ENCODE measurements around the gene CYSTM1. TPM values are rescaled to one million over a fixed set of nuclear protein-coding genes. Genes with fewer than 3 reads are reported as not detected.

Gene CYSTM1
- total and polyA plus RNA-seq, 2 of the 8 experiments (the other 6 are each of a cell fraction or from before 2014, with no cell fraction given) = 25.0 to 47.8 TPM

DNA sequence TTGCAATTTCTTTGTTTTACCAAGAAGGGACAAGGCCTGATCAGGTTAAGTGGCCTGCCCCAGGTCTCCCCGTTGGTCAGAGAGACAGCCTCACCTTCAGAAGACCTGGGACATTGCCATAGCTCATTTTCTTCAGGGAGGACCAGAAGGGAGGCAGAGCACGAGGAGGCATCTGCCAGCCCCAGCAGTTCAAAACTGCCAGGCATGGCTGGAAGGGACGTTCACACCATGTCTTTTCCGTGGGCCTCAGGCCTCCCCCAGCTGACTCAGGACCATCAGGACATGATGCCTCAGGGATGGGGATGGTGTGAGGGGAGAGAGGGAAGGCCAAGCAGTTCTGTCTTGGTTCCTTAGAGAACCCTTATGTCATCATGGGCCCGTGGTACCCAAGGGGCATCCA lies 32.7 kb upstream of the CYSTM1 start:
- ChIA-PET CTCF (ENCODE audit: partially characterized antibody) (interaction anchor here (0.8 to 9.9 kb wide), 9 partner anchors 7 to 176 kb away, joined by 3 to 118 read pairs (median 8); partner anchors contain the start of gene PURA), POLR2A (ENCODE audit: partially characterized antibody) (no interaction called here)
- DNase-seq (ENCODE audit: low read depth in 1 of 2, low spot score in 2 of 2) (peak in 1 of 2 experiments; percentile 22), FAIRE-seq (no peak)
- Histone ChIP-seq H3K79me2 (ENCODE audit: control insufficient read depth in 1 of 2, insufficient read depth in 2 of 2, low read length in 2 of 2) (no peaks in the 10 kb centered on the region), H3K9me3 (ENCODE audit: insufficient read depth in 2 of 2, low read depth in 1 of 2, low read length in 1 of 2) (no peaks in the 10 kb centered on the region), H3K18ac (ENCODE audit: extremely low read depth, low read length) (no peak overlapping the region), H2BK12ac (ENCODE audit: low read depth, low read length) (no peak overlapping the region), H3K27ac (ENCODE audit: low read depth, low read length) (no peak overlapping the region), H4K8ac (ENCODE audit: extremely low read depth, insufficient read depth, low read length) (no peak overlapping the region), H3K36me3 (ENCODE audit: control insufficient read depth in 2 of 4, insufficient read depth in 4 of 4, low read length in 3 of 4) (no peaks in the 10 kb centered on the region), H3K79me1 (ENCODE audit: low read depth, low read length) (no peaks in the 10 kb centered on the region), H3K9ac (replicated peaks in 1 of 4; ENCODE audit: extremely low read depth in 1 of 4, low read depth in 3 of 4, low read length in 3 of 4) (no peak overlapping the region), H3K56ac (replicated peaks; ENCODE audit: insufficient read length, low read depth, low read length) (no peak overlapping the region), H3K14ac (ENCODE audit: insufficient read length) (no peak overlapping the region), H4K91ac (replicated peaks; ENCODE audit: insufficient read length, low read length) (no peak overlapping the region), H3K23me2 (ENCODE audit: low read depth, low read length) (peaks cover 5% of the 10 kb centered on the region; the same call in 1 of the 2 replicates), H2AK5ac (ENCODE audit: low read depth, low read length) (no peak overlapping the region), H3K23ac (ENCODE audit: insufficient read length) (no peak overlapping the region), H2BK120ac (replicated peaks; ENCODE audit: low read depth, low read length) (no peak overlapping the region), H3K4me1 (replicated peaks in 1 of 4; ENCODE audit: control insufficient read depth in 3 of 4, insufficient read depth in 4 of 4, low read length in 3 of 4) (peaks cover 0 to 7% (median 0%) of the 10 kb centered on the region in 4 experiments; a peak in 1 of 7 replicates), H3K4me3 (ENCODE audit: extremely low read depth in 1 of 4, insufficient read depth in 2 of 4, low read depth in 3 of 4, low read length in 4 of 4) (no peak overlapping the region), H2AFZ (ENCODE audit: low read length) (no peak overlapping the region), H4K5ac (ENCODE audit: insufficient read length, low read depth, low read length) (no peak overlapping the region), H3K4me2 (ENCODE audit: insufficient read depth in 1 of 2, low read depth in 2 of 2, low read length in 2 of 2) (no peak overlapping the region), H3K4ac (replicated peaks; ENCODE audit: insufficient read length, low read depth, low read length) (no peak overlapping the region), H3K27me3 (replicated peaks in 1 of 4; ENCODE audit: control insufficient read depth in 3 of 4, extremely low read depth in 1 of 4, insufficient read depth in 3 of 4, low read length in 3 of 4) (peaks cover 17 to 31% (median 24%) of the 10 kb centered on the region in 4 experiments), H2BK15ac (ENCODE audit: low read length) (no peak overlapping the region), H2BK5ac (ENCODE audit: low read depth, low read length) (no peak overlapping the region), H4K20me1 (replicated peaks in 1 of 2; ENCODE audit: control insufficient read depth in 1 of 2, insufficient read depth in 2 of 2, low read length in 2 of 2) (peaks cover 0 to 7% of the 10 kb centered on the region in 2 experiments), H2BK20ac (ENCODE audit: low read length) (no peak overlapping the region)
- 72% methylated on average over 4 of the region's 5 CpGs; no CpG with 5 or more reads in 1 of the 2 experiments for WGBS, 2 experiments (ENCODE audit: extremely low coverage in 1 of 2, insufficient coverage in 1 of 2, insufficient read length in 1 of 2, insufficient replicate concordance in 2 of 2, low coverage in 1 of 2, low lambda C conversion rate in 2 of 2, missing lambda C conversion rate in 1 of 2)
- TF ChIP-seq, protein P1, sequence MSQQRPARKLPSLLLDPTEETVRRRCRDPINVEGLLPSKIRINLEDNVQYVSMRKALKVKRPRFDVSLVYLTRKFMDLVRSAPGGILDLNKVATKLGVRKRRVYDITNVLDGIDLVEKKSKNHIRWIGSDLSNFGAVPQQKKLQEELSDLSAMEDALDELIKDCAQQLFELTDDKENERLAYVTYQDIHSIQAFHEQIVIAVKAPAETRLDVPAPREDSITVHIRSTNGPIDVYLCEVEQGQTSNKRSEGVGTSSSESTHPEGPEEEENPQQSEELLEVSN (IDR thresholded peaks at IDR 0.05) = no peak
- TF ChIP-seq KDM4A (IDR thresholded peaks at IDR 0.05; ENCODE audit: low read depth, low read length, severe bottlenecking) (no peak), RNF2 (IDR thresholded peaks at IDR 0.05; ENCODE audit: borderline replicate concordance, low read depth, low read length, missing control alignments, poor library complexity, severe bottlenecking) (no peak)
- TF ChIP-seq, protein P2, sequence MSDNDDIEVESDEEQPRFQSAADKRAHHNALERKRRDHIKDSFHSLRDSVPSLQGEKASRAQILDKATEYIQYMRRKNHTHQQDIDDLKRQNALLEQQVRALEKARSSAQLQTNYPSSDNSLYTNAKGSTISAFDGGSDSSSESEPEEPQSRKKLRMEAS (IDR thresholded peaks at IDR 0.05) = no peak

All from H1 (cell line).